Osteoblast (primary cell): ENCODE measurements around the gene TPH2. TPM values are rescaled to one million over a fixed set of nuclear protein-coding genes. Genes with fewer than 3 reads are reported as not detected.
A peak's percentile ranks its signal among the peaks of the same experiment; 100 is the strongest.

Experiments used
- DNase-seq: peaks from one replicate; pipeline ENCODE4 v3.0.0; 2011; ENCODE audit warnings: low spot score, mixed read lengths; ENCODE audit not compliant: insufficient read length; ENCODE audit errors: missing footprints
- H2AFZ ChIP-seq: 2 replicates; pipeline ENCODE4 v1.6.0; 2011; ENCODE audit warnings: mild to moderate bottlenecking, low read length
- H3K27ac ChIP-seq: 2 replicates; pipeline ENCODE4 v1.5.1; 2011; ENCODE audit warnings: mild to moderate bottlenecking, low read depth, low read length, moderate library complexity
- H3K27me3 ChIP-seq: 2 replicates; pipeline ENCODE4 v1.6.0; 2012; ENCODE audit warnings: mild to moderate bottlenecking, control low read depth, inconsistent platforms, low read length, moderate library complexity; ENCODE audit not compliant: insufficient read depth
- H3K36me3 ChIP-seq: 2 replicates; pipeline ENCODE4 v1.5.1; 2011; ENCODE audit warnings: mild to moderate bottlenecking, low read length, control low read depth, moderate library complexity; ENCODE audit not compliant: insufficient read depth
- H3K4me1 ChIP-seq: 2 replicates; pipeline ENCODE4 v1.5.1; 2011; ENCODE audit warnings: mild to moderate bottlenecking, low read length, control low read depth, moderate library complexity; ENCODE audit not compliant: insufficient read depth
- H3K4me2 ChIP-seq: 2 replicates; pipeline ENCODE4 v1.6.0; 2011; ENCODE audit warnings: mild to moderate bottlenecking, low read length; ENCODE audit not compliant: insufficient read depth
- H3K4me3 ChIP-seq: fragments of 200-600 bp; sonication (generic); 3 replicates; pipeline ENCODE4 v1.5.1; 2012; ENCODE audit warnings: mild to moderate bottlenecking, low read length, inconsistent platforms; ENCODE audit not compliant: insufficient read depth
- H3K79me2 ChIP-seq: 2 replicates; pipeline ENCODE4 v1.6.0; 2012; ENCODE audit warnings: mild to moderate bottlenecking, low read length, control low read depth, inconsistent platforms; ENCODE audit not compliant: insufficient read depth
- H3K9me3 ChIP-seq: 2 replicates; pipeline ENCODE4 v1.5.1; 2011; ENCODE audit warnings: low read depth, low read length, control low read depth
- H4K20me1 ChIP-seq: 2 replicates; pipeline ENCODE4 v1.6.0; 2012; ENCODE audit warnings: mild to moderate bottlenecking, low read length, control low read depth; ENCODE audit not compliant: insufficient read depth
- CTCF ChIP-seq: IDR thresholded peaks from 2 replicates; pipeline ENCODE4 v1.5.1; 2011; ENCODE audit warnings: mild to moderate bottlenecking, low read depth, low read length, moderate library complexity; ENCODE audit errors: extremely low read depth
- total RNA-seq: library from RNA; depleted of rRNA; stranded (reverse); fragments of >200 nt; gene quantifications from 2 replicates; pipeline ENCODE4 v1.2.3, GENCODE V29; 2012

TPH2 gene
- total RNA-seq, 1 donor, result under 0.01 TPM

GRCh38 chr12:71967211-71967610, 28.6 kb downstream of the TPH2 start:
- H3K9me3 ChIP-seq, result no peaks in the 10 kb centered on the region
- no peaks in the 10 kb centered on the region for H3K79me2 ChIP-seq
- H3K27ac ChIP-seq, result no peak overlapping the region
- TF ChIP-seq CTCF, result no peak
- H3K36me3 ChIP-seq, result no peaks in the 10 kb centered on the region
- H3K4me2 ChIP-seq, result no peak overlapping the region
- no peak overlapping the region for H3K4me3 ChIP-seq
- H3K4me1 ChIP-seq, result no peaks in the 10 kb centered on the region
- peak; percentile 14 for DNase-seq
- H2AFZ ChIP-seq, result no peak overlapping the region
- no peaks in the 10 kb centered on the region for H3K27me3 ChIP-seq
- no peaks in the 10 kb centered on the region for H4K20me1 ChIP-seq

DNA sequence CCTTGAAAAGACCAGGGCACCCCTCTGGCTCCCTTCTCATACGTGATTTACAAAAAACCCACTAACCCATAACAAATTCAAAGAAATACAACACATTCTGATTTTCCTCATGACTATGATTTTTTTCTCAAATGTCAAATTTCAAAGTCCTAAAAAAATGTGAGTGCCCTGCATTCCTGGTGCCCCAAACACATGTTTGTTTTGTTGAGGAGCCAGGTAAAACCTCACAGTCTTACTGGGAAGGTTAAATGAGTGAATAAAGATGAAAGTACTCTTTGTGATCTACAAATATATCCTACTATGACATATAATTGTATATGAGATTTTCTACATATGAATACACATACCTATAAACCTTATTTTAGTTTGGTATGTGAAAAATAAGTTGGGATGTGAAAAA, 30.7 kb downstream of the TPH2 start:
- Histone ChIP-seq H4K20me1 (no peaks in the 10 kb centered on the region), H3K4me3 (no peak overlapping the region), H3K27ac (no peak overlapping the region), H3K79me2 (no peaks in the 10 kb centered on the region), H3K27me3 (no peaks in the 10 kb centered on the region), H2AFZ (no peak overlapping the region), H3K4me2 (no peak overlapping the region), H3K9me3 (no peaks in the 10 kb centered on the region), H3K36me3 (no peaks in the 10 kb centered on the region), H3K4me1 (no peaks in the 10 kb centered on the region)
- no peak for DNase-seq
- no peak for TF ChIP-seq CTCF

GRCh38 chr12:71970031-71970430, 31.4 kb downstream of the TPH2 start:
- Histone ChIP-seq H3K4me1 (no peaks in the 10 kb centered on the region), H3K9me3 (no peaks in the 10 kb centered on the region), H3K4me2 (no peak overlapping the region), H3K27me3 (no peaks in the 10 kb centered on the region), H3K4me3 (no peak overlapping the region), H3K27ac (no peak overlapping the region), H3K36me3 (no peaks in the 10 kb centered on the region), H2AFZ (no peak overlapping the region), H4K20me1 (no peaks in the 10 kb centered on the region), H3K79me2 (no peaks in the 10 kb centered on the region)
- no peak for TF ChIP-seq CTCF
- peak; percentile 43 for DNase-seq

DNA sequence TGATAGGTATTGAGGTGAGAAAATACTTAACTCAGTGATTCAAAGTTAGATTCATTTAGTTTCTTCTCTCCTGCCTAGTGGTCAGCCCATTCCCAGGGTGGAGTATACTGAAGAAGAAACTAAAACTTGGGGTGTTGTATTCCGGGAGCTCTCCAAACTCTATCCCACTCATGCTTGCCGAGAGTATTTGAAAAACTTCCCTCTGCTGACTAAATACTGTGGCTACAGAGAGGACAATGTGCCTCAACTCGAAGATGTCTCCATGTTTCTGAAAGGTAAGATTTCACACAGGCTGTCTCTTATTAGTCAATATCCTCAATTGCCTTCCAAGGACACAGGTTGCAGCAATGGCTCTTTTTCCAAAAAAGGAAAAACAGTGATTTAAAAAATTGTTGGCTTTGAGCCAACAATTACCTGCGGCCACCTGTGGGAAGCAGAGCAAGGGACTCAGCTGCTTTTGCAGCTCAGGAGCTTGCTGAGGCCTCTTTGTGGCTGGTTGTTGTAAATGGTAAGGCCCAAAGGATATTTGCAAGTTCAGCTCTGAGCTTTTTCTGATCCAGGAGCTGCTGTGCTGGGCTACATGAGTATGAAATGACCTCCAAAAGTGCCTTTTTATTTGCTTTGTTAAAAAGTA, 33.9 kb downstream of the TPH2 start:
- H4K20me1 ChIP-seq, result no peaks in the 10 kb centered on the region
- no peak overlapping the region for H2AFZ ChIP-seq
- H3K79me2 ChIP-seq, result no peaks in the 10 kb centered on the region
- H3K4me2 ChIP-seq, result no peak overlapping the region
- H3K4me3 ChIP-seq, result no peak overlapping the region
- no peaks in the 10 kb centered on the region for H3K9me3 ChIP-seq
- H3K4me1 ChIP-seq, result no peaks in the 10 kb centered on the region
- no peak for TF ChIP-seq CTCF
- H3K27ac ChIP-seq, result no peak overlapping the region
- no peak for DNase-seq
- H3K36me3 ChIP-seq, result no peaks in the 10 kb centered on the region
- no peaks in the 10 kb centered on the region for H3K27me3 ChIP-seq
